Karpas-422 (cell line): ENCODE measurements around the gene PLPPR1. TPM values are rescaled to one million over a fixed set of nuclear protein-coding genes. Genes with fewer than 3 reads are reported as not detected.

Experiments used
- DNase-seq: peaks from one replicate; pipeline ENCODE4 v3.0.0-alpha.2; 2015
- H2AFZ ChIP-seq: fragments of 200-600 bp; sonication (generic); 2 replicates; pipeline ENCODE4 v1.6.1; 2014; ENCODE audit warnings: antibody characterized with exemption, low read length, mixed read lengths
- H3K27ac ChIP-seq: fragments of 200-600 bp; sonication (generic); 2 replicates; pipeline ENCODE4 v1.5.1; 2014; ENCODE audit warnings: mild to moderate bottlenecking, low read length, moderate library complexity
- H3K27me3 ChIP-seq: fragments of 200-600 bp; sonication (generic); 2 replicates; pipeline ENCODE4 v1.6.1; 2014; ENCODE audit warnings: low read length, mixed read lengths
- H3K36me3 ChIP-seq: fragments of 200-600 bp; sonication (generic); 2 replicates; pipeline ENCODE4 v1.6.1; 2014; ENCODE audit warnings: low read length, mixed read lengths; ENCODE audit not compliant: insufficient read depth
- H3K4me1 ChIP-seq: fragments of 200-600 bp; sonication (generic); 2 replicates; pipeline ENCODE4 v1.6.1; 2014; ENCODE audit warnings: mild to moderate bottlenecking, low read length, mixed read lengths
- H3K4me2 ChIP-seq: fragments of 200-600 bp; sonication (generic); 2 replicates; pipeline ENCODE4 v1.6.1; 2014; ENCODE audit warnings: low read length, low read depth, mild to moderate bottlenecking; ENCODE audit not compliant: poor library complexity, severe bottlenecking
- H3K4me3 ChIP-seq: fragments of 200-600 bp; sonication (generic); 2 replicates; pipeline ENCODE4 v1.5.1; 2014; ENCODE audit warnings: mild to moderate bottlenecking, antibody characterized with exemption, low read length, mixed read lengths
- H3K79me2 ChIP-seq: fragments of 200-600 bp; sonication (generic); 2 replicates; pipeline ENCODE4 v1.6.1; 2014; ENCODE audit warnings: mild to moderate bottlenecking, low read length, mixed read lengths
- H3K9ac ChIP-seq: fragments of 200-600 bp; sonication (generic); 2 replicates; pipeline ENCODE4 v1.6.0; 2014; ENCODE audit warnings: low read length
- H3K9me2 ChIP-seq: fragments of 200-600 bp; sonication (generic), shearing (Covaris generic); replicated peaks from 2 replicates; pipeline ENCODE4 v1.6.0; 2014; ENCODE audit warnings: mild to moderate bottlenecking, low read length, moderate library complexity; ENCODE audit not compliant: insufficient read depth
- H3K9me3 ChIP-seq: fragments of 300-700, 200-600 bp; sonication (generic); 2 replicates; pipeline ENCODE4 v1.6.1; 2014; ENCODE audit warnings: low read length, mixed read lengths
- H4K20me1 ChIP-seq: fragments of 200-600 bp; sonication (generic); 2 replicates; pipeline ENCODE4 v1.6.1; 2014; ENCODE audit warnings: mild to moderate bottlenecking, antibody characterized with exemption, low read length, low read depth; ENCODE audit not compliant: insufficient read depth
- total RNA-seq: library from RNA; depleted of rRNA; stranded (reverse); fragments of >200 nt; shearing (Covaris generic); gene quantifications from 2 replicates; pipeline ENCODE4 v1.2.3, GENCODE V29; 2014; ENCODE audit warnings: low replicate concordance; rRNA removed

The PLPPR1 gene
- not detected in 2 replicates for total RNA-seq

DNA sequence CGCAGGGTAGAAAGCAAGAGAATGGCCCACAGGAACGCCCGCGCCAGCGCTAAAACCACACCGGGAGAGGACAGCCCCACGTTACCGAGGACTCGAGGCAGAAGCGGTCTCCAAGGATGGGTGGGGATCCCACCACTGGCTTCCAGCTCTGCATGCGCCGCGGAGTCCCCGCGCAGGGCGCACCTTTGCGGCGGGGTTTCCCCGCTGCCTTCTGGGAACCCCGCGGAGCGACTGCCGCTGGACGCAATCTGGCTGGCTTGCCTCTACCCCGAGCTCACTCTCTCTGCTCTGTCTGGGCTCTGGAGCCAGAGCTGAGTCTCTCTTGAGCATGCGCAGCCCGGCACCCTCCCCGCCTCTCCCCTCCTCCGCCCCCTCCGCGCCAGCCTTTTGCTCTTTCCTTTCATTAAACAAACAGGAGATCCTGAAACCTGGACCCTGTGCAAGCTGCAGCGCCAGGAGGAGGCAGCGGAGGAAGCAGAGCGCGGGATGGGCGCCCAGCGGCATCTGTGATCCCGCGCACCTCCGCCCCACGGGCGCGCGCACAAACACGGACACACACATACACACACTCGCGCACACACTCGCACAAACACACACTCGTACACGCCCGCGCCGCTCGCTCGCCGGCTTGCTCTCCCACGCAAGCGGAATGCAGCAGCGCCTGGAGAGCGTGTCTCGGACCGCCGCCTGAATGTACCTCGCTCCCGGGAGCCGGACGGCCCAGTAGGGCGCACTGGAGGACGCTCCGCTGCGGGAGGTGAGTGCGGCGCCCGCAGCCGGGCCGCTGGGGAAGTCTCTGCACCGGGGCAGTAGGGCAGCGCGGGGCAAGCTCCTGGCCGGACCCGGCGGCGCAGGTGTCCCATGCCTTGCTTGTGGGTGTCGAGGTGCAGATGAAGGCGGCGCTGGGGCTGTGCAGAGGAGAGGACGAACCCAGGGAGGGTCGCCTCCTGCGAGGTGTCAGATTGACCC, at the start of gene PLPPR1:
Gene PLPPR1, plus strand, starts transcription at position 382 of the 969 bp plus-strand sequence.
- Histone ChIP-seq H3K27me3 (no peaks in the 10 kb centered on the region), H2AFZ (no peak within 1 kb of the TSS), H3K79me2 (no peaks in the 10 kb centered on the region), H3K9me2 (no peaks in the 10 kb centered on the region), H3K9me3 (no peaks in the 10 kb centered on the region), H3K36me3 (no peaks in the 10 kb centered on the region), H3K4me2 (no peak within 1 kb of the TSS), H3K9ac (no peak within 1 kb of the TSS), H3K27ac (no peak within 1 kb of the TSS), H3K4me3 (no peak within 1 kb of the TSS), H4K20me1 (no peaks in the 10 kb centered on the region), H3K4me1 (no peaks in the 10 kb centered on the region)
- no peak for DNase-seq

DNA sequence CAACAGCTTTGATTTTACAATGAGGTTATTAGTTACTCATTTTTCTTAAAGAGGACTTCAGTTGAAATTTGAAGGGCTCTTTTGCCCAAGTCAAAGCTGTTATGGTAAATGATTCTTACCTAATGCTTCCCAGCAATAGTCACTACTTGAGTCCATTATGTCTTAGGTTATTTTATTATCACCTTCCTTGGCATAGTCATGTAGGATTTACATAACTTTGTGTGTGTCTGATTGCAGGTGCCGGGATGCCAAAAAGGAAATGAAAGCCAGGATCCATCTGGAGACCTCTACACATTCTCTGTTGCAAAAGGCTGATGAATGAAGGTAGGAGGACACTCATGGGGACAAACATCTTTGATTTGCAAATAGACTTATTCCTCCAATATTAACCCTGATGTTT, 38.8 kb upstream of the PLPPR1 start:
- H3K4me3 ChIP-seq = no peak overlapping the region
- no peaks in the 10 kb centered on the region for H3K36me3 ChIP-seq
- no peak overlapping the region for H3K27ac ChIP-seq
- no peaks in the 10 kb centered on the region for H3K27me3 ChIP-seq
- no peaks in the 10 kb centered on the region for H3K79me2 ChIP-seq
- H3K9ac ChIP-seq = no peak overlapping the region
- H3K4me1 ChIP-seq = no peaks in the 10 kb centered on the region
- no peaks in the 10 kb centered on the region for H3K9me3 ChIP-seq
- H4K20me1 ChIP-seq = no peaks in the 10 kb centered on the region
- DNase-seq = no peak
- no peaks in the 10 kb centered on the region for H3K9me2 ChIP-seq
- H3K4me2 ChIP-seq = no peak overlapping the region
- H2AFZ ChIP-seq = no peak overlapping the region

DNA sequence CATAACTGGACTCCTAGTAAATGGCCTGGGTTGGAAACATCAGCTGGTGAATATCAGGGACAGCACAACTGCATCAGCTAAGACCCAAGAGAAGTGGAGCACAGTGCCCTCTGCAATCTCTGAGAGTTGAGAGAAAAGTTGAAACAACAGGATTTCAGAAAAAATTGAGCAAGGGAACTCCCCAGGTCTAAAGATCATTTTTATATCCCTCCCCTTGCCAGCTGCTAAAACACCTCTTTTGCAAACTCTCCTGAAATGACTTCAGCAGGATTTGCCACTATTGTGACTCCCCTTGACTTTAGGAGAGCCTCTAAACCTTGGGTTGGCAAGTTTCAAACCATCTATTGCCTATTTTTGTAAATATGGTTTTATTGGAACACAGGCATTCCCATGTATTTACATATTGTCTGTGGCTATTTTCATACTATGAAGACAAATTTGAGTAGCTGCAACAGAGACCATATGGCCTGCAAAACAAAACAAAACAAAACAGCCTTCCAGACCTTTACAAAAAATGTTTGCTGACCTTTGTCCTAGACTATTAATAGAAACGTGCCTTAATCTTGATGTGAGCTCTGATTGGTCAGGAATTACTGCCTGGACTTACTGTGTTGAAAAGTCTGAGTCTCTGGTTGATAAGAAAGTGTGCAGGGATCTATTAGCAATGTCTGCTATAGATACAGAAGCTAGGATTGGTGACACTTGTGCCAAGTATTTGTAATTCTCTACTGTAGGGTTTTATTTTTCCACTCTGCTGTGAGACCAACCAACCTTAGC, 37.7 kb upstream of the PLPPR1 start:
- Histone ChIP-seq H4K20me1 (no peaks in the 10 kb centered on the region), H3K9me3 (no peaks in the 10 kb centered on the region)

DNA sequence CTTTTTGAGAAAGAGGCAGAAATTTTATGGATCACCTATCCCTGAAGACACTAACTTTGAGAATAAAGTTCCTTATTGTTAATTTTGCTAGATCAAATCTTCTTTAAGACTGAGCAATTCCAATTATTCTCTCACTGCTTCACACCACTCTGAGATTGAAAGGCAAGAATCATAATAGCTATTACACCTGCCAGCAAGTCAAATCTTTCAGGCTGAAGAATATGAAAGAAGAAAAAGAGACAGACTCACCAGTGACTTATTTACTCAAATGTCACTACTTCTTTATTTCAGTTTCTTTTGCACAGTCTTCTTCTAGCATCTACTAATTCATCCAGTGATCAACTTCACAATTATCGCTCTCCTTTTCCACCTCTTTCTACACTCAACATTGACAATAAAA, 35.9 kb upstream of the PLPPR1 start:
- no peak overlapping the region for H3K9ac ChIP-seq
- no peaks in the 10 kb centered on the region for H4K20me1 ChIP-seq
- H2AFZ ChIP-seq = no peak overlapping the region
- no peaks in the 10 kb centered on the region for H3K9me3 ChIP-seq
- H3K79me2 ChIP-seq = no peaks in the 10 kb centered on the region
- no peak overlapping the region for H3K4me2 ChIP-seq
- H3K36me3 ChIP-seq = no peaks in the 10 kb centered on the region
- no peaks in the 10 kb centered on the region for H3K27me3 ChIP-seq
- H3K27ac ChIP-seq = no peak overlapping the region
- DNase-seq = no peak
- H3K9me2 ChIP-seq = no peaks in the 10 kb centered on the region
- no peaks in the 10 kb centered on the region for H3K4me1 ChIP-seq
- H3K4me3 ChIP-seq = no peak overlapping the region

More for the DNA sequence above, 37.7 kb upstream of the PLPPR1 start:
- Histone ChIP-seq H3K79me2 (no peaks in the 10 kb centered on the region), H3K27ac (no peak overlapping the region), H3K27me3 (no peaks in the 10 kb centered on the region), H2AFZ (no peak overlapping the region), H3K9me2 (no peaks in the 10 kb centered on the region), H3K4me3 (no peak overlapping the region), H3K36me3 (no peaks in the 10 kb centered on the region), H3K4me1 (no peaks in the 10 kb centered on the region), H3K9ac (no peak overlapping the region), H3K4me2 (no peak overlapping the region)
- DNase-seq = no peak

DNA sequence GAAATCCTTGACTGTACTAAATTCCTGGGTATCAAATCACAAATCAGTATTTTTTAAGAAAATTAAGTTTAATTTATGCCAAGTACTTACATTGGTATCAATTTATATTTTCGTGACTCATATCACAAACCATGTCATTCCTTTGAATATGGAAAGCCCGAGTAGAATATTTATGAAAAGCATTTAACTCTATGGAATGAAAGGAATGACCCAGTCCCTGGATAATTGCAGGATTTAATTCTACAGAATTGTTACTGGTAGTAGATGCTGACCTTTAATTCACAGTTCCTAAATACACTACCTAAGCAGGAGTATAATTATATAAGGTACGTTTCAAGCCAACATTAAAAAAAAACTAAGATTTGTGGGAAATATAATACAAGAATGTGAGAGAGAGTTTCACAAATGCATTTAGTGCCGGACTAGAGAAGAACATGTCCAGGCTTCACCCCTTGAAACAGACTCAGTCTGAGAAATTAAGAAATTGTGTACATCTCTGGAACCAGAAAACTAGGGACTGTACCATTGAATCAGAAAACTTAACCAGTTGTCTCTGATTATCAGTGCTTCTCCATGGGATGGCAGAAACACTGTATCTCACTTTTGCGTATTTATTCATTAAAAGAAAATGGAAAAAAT, 28.5 kb upstream of the PLPPR1 start:
- Histone ChIP-seq H3K9me3 (no peaks in the 10 kb centered on the region), H3K27me3 (no peaks in the 10 kb centered on the region), H3K27ac (no peak overlapping the region), H2AFZ (no peak overlapping the region), H3K4me3 (no peak overlapping the region), H4K20me1 (no peaks in the 10 kb centered on the region), H3K9ac (no peak overlapping the region), H3K79me2 (no peaks in the 10 kb centered on the region), H3K4me1 (no peaks in the 10 kb centered on the region), H3K36me3 (no peaks in the 10 kb centered on the region), H3K4me2 (no peak overlapping the region), H3K9me2 (no peaks in the 10 kb centered on the region)
- no peak for DNase-seq

DNA sequence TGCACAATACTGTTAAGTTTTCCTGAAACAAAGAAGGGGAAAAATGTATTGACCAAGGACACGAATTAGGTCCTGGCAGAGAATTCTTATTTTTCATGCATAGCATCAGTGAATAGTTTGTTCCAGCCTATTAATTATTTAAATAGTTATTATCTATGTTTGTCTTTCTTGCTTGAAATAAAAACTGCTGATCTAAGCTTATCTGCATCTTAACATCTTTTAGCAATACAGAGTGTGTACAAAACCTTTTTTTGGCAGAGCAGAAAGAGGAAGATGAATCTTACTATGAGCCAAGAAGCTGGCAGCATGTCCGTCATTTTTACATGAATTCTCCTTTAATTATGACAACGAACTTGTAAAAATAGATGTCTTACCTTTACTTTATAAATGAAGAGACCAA, 23.3 kb upstream of the PLPPR1 start:
- no peak for DNase-seq
- H3K27me3 ChIP-seq = no peaks in the 10 kb centered on the region

DNA sequence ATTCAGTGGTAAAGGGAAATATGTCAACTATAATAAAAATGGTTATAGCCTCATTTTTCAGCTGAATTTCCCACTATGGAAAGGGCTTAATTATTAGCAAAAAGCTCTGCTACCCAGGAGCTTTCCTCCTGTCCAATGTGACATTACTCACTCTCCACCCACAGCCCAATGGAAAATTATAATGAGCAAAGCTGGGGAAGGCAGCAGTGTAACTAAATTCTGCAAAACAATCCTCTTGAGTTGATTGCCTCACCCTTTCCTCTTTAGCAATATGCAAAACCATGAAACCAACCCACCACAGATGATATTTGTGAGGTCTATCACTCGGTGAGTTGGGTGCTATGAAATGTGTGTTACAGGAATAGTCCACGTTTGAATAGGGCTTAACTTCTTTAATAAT, 14.0 kb upstream of the PLPPR1 start:
- no peaks in the 10 kb centered on the region for H3K79me2 ChIP-seq
- no peak overlapping the region for H3K4me3 ChIP-seq
- no peak overlapping the region for H3K27ac ChIP-seq
- H3K36me3 ChIP-seq = no peaks in the 10 kb centered on the region
- no peak for DNase-seq
- H3K27me3 ChIP-seq = peaks cover 3% of the 10 kb centered on the region; the same call in 1 of the 2 replicates
- H3K9me2 ChIP-seq = no peaks in the 10 kb centered on the region
- no peaks in the 10 kb centered on the region for H4K20me1 ChIP-seq
- H3K4me2 ChIP-seq = no peak overlapping the region
- no peaks in the 10 kb centered on the region for H3K9me3 ChIP-seq
- no peaks in the 10 kb centered on the region for H3K4me1 ChIP-seq
- H2AFZ ChIP-seq = no peak overlapping the region
- H3K9ac ChIP-seq = no peak overlapping the region

More for the DNA sequence above, 23.3 kb upstream of the PLPPR1 start:
- Histone ChIP-seq H3K9me2 (no peaks in the 10 kb centered on the region), H3K4me2 (no peak overlapping the region), H3K4me3 (no peak overlapping the region), H2AFZ (no peak overlapping the region), H3K9me3 (no peaks in the 10 kb centered on the region), H3K4me1 (no peaks in the 10 kb centered on the region), H3K27ac (no peak overlapping the region), H3K79me2 (no peaks in the 10 kb centered on the region), H3K9ac (no peak overlapping the region), H3K36me3 (no peaks in the 10 kb centered on the region), H4K20me1 (no peaks in the 10 kb centered on the region)

DNA sequence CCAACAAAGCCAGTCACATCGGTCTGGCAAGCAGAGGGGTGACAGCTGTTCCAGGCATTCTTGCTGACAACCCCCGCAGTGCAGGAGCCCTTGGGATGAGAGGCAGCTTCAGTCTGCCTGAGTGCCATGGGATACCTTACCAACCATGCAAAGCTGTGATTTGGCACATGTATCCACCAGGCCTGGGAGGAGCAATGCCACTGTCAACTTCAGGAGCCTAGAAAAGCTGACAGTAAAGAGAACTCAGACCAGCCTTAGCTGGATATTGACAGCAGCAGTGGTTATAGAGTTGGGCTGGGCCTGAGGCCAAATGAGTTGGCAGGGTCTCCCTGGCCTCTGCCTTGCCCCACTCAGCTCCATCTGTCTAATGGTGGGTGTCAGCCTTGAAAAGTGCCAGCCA, 10.1 kb upstream of the PLPPR1 start:
- Histone ChIP-seq H3K79me2 (no peaks in the 10 kb centered on the region), H3K27me3 (peaks cover 3% of the 10 kb centered on the region; the same call in 1 of the 2 replicates)
- DNase-seq = no peak

More for the DNA sequence above, 10.1 kb upstream of the PLPPR1 start:
- no peak overlapping the region for H2AFZ ChIP-seq
- H3K9me2 ChIP-seq = no peaks in the 10 kb centered on the region
- H3K9me3 ChIP-seq = no peaks in the 10 kb centered on the region
- H3K36me3 ChIP-seq = no peaks in the 10 kb centered on the region
- no peaks in the 10 kb centered on the region for H4K20me1 ChIP-seq
- H3K4me1 ChIP-seq = no peaks in the 10 kb centered on the region
- H3K4me2 ChIP-seq = no peak overlapping the region
- H3K4me3 ChIP-seq = no peak overlapping the region
- H3K9ac ChIP-seq = no peak overlapping the region
- H3K27ac ChIP-seq = no peak overlapping the region
